ENCODE data around the gene DNAJC1.
A peak's percentile ranks its signal among the peaks of the same experiment; 100 is the strongest.
"Not testable (repeated sequence)": the region's sequence is repeated elsewhere in the genome, so short reads cannot be mapped to it uniquely, and the experiment has no call there.

Gene DNAJC1

DNA sequence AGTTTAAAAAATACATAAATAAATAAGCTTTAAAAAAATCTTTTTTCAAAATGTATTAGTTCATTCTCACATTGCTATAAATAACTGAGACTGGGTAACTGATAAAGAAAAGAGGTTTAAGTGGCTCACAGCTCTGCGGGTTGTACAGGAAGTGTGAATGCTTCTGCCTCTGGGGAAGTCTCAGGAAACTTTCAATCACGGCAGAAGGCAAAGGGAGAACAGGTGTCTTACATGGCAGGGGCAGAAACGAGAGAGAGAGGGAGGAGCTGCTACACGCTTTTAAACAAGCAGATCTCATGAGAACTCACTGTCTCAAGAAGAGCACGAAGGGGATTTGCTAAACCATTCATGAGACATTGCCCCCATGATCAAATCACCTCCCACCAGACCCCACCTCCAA, 114.6 kb downstream of the DNAJC1 start:
- TF ChIP-seq, protein P1, sequence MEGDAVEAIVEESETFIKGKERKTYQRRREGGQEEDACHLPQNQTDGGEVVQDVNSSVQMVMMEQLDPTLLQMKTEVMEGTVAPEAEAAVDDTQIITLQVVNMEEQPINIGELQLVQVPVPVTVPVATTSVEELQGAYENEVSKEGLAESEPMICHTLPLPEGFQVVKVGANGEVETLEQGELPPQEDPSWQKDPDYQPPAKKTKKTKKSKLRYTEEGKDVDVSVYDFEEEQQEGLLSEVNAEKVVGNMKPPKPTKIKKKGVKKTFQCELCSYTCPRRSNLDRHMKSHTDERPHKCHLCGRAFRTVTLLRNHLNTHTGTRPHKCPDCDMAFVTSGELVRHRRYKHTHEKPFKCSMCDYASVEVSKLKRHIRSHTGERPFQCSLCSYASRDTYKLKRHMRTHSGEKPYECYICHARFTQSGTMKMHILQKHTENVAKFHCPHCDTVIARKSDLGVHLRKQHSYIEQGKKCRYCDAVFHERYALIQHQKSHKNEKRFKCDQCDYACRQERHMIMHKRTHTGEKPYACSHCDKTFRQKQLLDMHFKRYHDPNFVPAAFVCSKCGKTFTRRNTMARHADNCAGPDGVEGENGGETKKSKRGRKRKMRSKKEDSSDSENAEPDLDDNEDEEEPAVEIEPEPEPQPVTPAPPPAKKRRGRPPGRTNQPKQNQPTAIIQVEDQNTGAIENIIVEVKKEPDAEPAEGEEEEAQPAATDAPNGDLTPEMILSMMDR (IDR thresholded peaks at IDR 0.05; ENCODE audit: low read depth, low read length) = no peak
- in situ Hi-C loops (cut with HindIII; ENCODE audit: low sequenced_read_pairs) = no loop called here
- no peak for DNase-seq (ENCODE audit: low read depth, low spot score)
- no peak overlapping the region for H3K4me3 ChIP-seq (ENCODE audit: low read depth, low read length)

DNA sequence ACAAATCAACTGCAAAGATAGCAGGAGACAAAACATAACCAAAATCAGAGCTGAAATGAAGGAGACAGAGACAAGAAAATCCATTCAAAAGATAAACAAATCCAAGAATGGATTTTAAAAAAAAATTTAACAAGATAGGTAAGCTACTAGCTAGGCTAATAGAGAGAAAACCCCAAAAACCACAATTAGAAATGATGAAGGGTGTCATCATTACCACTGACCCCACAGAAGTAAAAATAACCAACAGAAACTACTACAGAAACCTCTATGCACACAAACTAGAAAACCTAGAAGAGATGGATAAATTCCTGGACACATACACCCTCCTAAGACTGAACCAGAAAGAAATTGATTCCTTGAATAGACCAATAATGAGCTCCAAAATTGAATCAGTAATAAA, 117.6 kb downstream of the DNAJC1 start:
- no peak for DNase-seq (ENCODE audit: low read depth, low spot score)
- TF ChIP-seq, protein P1 (IDR thresholded peaks at IDR 0.05; ENCODE audit: low read depth, low read length) = no peak
- in situ Hi-C loops (cut with HindIII; ENCODE audit: low sequenced_read_pairs) = no loop called here
- no peak overlapping the region for H3K4me3 ChIP-seq (ENCODE audit: low read depth, low read length)

DNA sequence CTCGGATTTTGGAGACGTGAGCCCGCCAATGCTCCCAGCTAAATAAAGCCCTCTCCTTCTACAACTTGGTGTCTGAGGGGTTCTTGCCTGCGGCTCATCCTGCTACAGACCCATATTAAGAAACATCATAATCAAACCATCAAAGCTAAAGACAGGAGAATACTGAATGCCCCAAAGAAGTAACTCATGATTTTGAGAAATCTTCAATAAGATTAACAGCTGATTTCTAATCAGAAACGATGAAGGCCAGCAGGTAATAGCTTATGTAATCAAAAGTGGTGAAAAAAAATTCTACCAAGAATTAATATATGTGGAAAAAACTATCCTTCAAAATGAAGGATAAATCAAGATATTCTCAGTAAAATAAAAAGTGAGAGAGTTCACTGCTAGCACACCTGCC, 130.3 kb downstream of the DNAJC1 start:
- TF ChIP-seq, protein P1 (IDR thresholded peaks at IDR 0.05; ENCODE audit: low read depth, low read length) = no peak
- in situ Hi-C loops (cut with HindIII; ENCODE audit: low sequenced_read_pairs) = no loop called here
- H3K4me3 ChIP-seq (ENCODE audit: low read depth, low read length) = no peak overlapping the region
- no peak for DNase-seq (ENCODE audit: low read depth, low spot score)

DNA sequence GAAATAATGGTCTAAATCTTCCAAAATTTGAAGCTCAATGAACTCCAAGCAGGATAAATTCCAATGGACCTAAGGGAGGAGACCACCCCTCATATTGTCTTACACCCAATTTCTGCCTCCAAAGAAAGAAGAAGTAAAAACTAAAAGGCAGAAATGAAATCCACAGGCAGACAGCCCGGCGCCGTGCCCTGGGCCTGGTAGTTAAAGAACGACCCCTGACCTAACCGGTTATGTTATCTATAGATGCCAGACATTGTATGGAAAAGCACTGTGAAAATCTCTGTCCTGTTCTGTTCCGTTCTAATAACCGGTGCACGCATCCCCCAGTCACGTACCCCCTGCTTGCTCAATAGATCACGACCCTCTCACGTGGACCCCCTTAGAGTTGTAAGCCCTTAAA, 130.8 kb downstream of the DNAJC1 start:
- DNase-seq (ENCODE audit: low read depth, low spot score); H3K4me3 ChIP-seq (ENCODE audit: low read depth, low read length); in situ Hi-C loops (cut with HindIII; ENCODE audit: low sequenced_read_pairs): not testable (repeated sequence)

DNA sequence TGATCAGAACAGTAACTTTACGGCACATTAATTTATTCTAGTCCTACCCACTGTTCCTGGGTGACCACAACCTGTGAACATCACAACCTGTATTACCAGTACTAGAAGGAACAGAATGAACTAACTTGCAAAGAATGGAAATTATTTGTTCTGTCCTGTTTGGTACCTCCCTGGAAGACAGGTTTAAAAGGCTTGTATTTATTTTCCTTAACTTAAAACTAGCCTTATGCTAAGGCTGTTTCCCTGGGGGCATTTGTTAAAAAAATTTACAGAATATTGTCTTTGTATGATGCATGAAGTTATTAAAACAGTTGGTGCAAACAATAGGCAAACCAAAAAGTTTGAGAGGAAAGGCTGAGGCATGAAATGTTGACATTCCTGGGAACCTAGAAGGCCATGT, 132.7 kb downstream of the DNAJC1 start:
- TF ChIP-seq, protein P1 (IDR thresholded peaks at IDR 0.05; ENCODE audit: low read depth, low read length) = no peak
- no peak for DNase-seq (ENCODE audit: low read depth, low spot score)
- no peak overlapping the region for H3K4me3 ChIP-seq (ENCODE audit: low read depth, low read length)
- in situ Hi-C loops (cut with HindIII; ENCODE audit: low sequenced_read_pairs) = no loop called here

DNA sequence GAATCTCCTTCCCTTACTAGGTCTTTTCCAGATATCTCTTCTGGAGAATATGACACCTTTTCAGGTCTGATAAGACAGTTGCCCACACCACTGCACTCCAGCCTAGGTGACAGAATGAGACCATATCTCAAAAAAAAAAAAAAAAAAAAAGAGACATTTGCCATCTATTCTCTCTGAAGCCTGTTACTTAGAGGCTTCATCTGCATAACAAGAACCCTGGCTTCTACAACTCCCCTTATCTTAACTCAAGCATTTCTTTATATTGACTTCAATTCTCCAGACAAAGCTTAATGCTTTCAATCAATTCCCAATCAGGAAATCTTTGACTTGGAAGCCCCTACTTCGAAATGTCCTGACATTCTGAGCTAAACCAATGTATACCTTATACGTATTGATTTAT, 134.4 kb downstream of the DNAJC1 start:
- H3K4me3 ChIP-seq (ENCODE audit: low read depth, low read length); in situ Hi-C loops (cut with HindIII; ENCODE audit: low sequenced_read_pairs); DNase-seq (ENCODE audit: low read depth, low spot score): not testable (repeated sequence)

DNA sequence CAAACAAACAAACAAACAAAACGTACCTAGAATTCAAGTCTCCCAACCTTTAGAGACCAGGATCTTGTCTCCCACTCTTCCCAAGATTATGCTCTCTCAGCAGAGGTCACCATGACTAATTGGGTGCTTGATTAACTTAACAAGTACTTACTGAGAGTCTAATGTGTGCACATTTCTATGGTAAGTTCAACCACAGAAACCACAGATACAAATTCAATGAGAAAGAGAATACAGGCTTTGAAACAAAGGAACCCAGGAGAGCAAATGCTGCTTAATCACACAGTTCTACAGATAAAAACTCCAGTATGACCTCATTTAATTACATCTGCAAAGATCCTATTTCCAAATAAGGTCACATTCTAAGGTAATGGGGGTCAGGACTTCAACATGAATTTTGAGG, 142.8 kb downstream of the DNAJC1 start:
- peak; percentile 35 for DNase-seq (ENCODE audit: low read depth, low spot score)
- in situ Hi-C loops (cut with HindIII; ENCODE audit: low sequenced_read_pairs) = no loop called here
- no peak overlapping the region for H3K4me3 ChIP-seq (ENCODE audit: low read depth, low read length)
- TF ChIP-seq, protein P1 (IDR thresholded peaks at IDR 0.05; ENCODE audit: low read depth, low read length) = no peak

DNA sequence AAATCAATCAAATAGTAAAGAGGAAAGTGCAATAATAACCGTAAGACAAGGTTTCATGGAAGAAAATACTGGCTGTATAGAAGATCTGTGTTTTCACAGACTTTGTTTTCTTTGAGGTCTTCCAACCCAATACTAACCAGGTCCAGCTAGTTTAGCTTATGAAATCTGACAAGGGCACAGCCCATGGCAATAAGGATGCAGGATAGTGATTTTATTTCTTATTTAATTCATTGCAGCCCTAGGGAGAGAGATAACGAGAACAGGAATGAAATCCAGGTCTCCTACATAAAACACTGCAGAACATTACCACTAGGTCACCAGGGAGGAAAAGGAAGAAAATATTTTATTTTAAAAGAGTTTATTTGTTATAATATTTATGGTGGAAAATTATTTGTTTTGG, 145.1 kb downstream of the DNAJC1 start:
- in situ Hi-C loops (cut with HindIII; ENCODE audit: low sequenced_read_pairs) = no loop called here

More for the DNA sequence above, 145.1 kb downstream of the DNAJC1 start:
- no peak for DNase-seq (ENCODE audit: low read depth, low spot score)
- TF ChIP-seq, protein P1 (IDR thresholded peaks at IDR 0.05; ENCODE audit: low read depth, low read length) = no peak
- no peak overlapping the region for H3K4me3 ChIP-seq (ENCODE audit: low read depth, low read length)
